Measurements from ENCODE around the gene MPEG1.

GRCh38 chr11:59207988-59208451, 4.7 kb downstream of the MPEG1 start:
- TF ChIP-seq CTCF (IDR thresholded peaks at IDR 0.05), result peak; percentile 61 to 84 (median 76)
- no peak for TF ChIP-seq POLR2A (IDR thresholded peaks at IDR 0.05)

Data from uterus (tissue), 2 donors.